ENCODE results near the gene FAM174B.

GRCh38 chr15:92624401-92624991 lies 31.1 kb downstream of the FAM174B start:
- TF ChIP-seq CTCF (IDR thresholded peaks at IDR 0.05) = no peak
- TF ChIP-seq POLR2A (IDR thresholded peaks at IDR 0.05) = peak in 1 of 2 donors; percentile 14
- peak; percentile 22 to 53 for TF ChIP-seq EP300 (IDR thresholded peaks at IDR 0.05)

All from tibial nerve (tissue), 4 donors.